ENCODE measurements around the gene AMBP.

AMBP gene

DNA sequence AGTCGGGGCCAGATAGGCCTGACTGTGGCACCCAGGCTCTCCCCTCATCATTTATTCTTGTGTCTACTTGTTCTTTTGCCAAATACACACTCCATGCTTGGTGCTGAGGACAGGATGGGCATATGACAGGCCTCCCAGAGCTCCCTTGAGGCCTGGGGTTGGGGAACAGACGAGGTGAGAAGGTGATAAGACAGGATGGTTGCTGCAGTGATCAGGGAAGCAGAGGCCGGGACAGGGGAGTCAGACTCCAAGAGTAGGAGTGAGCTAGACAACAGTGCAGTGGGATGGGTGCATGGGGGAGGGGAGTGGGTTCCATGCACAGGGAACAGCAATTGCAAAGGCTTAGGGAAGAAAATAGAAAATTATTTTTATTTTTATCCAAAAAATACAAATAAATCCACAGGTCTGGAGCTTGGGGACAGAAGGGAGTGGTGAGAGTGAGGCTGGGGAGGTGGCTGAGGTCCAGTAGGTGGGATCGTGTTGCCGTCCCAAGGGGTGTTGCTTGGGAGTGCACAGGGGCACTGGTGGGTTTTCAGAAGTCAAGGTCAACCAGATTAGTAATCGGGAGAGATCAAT is 3.4 kb upstream of the AMBP start:
- Histone ChIP-seq H3K36me3 (replicated peaks; ENCODE audit: low read depth, low read length) (no peaks in the 10 kb centered on the region), H3K4me1 (ENCODE audit: low read length) (no peaks in the 10 kb centered on the region), H4K20me1 (ENCODE audit: insufficient read depth, low read length) (no peaks in the 10 kb centered on the region), H3K79me2 (ENCODE audit: low read length) (no peaks in the 10 kb centered on the region), H3K4me2 (ENCODE audit: low read length) (no peak overlapping the region), H3K9me3 (ENCODE audit: insufficient read depth, low read length) (no peaks in the 10 kb centered on the region), H2AFZ (ENCODE audit: low read depth, low read length) (no peak overlapping the region), H3K9ac (ENCODE audit: low read length) (no peak overlapping the region), H3K27ac (ENCODE audit: low read length) (no peak overlapping the region), H3K4me3 (ENCODE audit: low read length) (no peak overlapping the region), H3K27me3 (ENCODE audit: low read depth, low read length) (no peaks in the 10 kb centered on the region)
- no peak for TF ChIP-seq EZH2phosphoT487 (IDR thresholded peaks at IDR 0.05; ENCODE audit: low read depth)
- no peak for TF ChIP-seq CTCF (IDR thresholded peaks at IDR 0.05; ENCODE audit: low read depth, low read length)

- no peaks in the 10 kb centered on the region for H3K9me3 ChIP-seq (ENCODE audit: insufficient read depth, low read length)
Observed at GRCh38 chr9:114080773-114081440, 2.8 kb upstream of the AMBP start.

DNA sequence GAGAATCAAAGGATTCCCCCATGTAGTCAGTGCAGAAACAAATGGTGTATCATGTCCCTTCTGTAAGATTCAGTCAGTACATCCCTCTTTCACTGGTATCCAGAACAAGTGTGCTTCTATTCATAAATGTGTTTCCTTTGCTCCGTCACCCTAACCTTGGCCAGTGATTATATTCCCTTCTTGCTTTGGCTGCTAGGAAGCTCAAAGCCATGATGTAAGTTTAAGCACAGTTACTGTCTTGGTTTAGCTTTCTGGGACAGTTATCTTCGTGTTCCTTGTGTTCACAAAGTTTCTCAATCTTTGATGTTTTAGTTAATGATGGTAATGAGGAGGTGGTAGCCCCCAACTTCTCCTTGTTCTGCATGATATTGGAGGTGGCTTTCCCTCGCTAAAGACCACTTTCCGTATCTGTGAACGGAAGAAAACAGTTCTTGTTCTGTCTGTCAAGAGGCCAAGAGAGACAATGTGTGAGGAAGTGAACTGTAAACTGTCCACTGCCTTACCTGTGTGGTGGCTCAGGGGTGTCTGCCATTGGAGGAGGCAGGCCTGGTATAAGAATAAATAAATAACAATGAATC is 2.2 kb upstream of the AMBP start:
- no peak overlapping the region for H3K27ac ChIP-seq (ENCODE audit: low read length)
- H3K4me2 ChIP-seq (ENCODE audit: low read length): no peak overlapping the region
- no peaks in the 10 kb centered on the region for H3K9me3 ChIP-seq (ENCODE audit: insufficient read depth, low read length)
- H3K36me3 ChIP-seq (replicated peaks; ENCODE audit: low read depth, low read length): no peaks in the 10 kb centered on the region
- H3K4me3 ChIP-seq (ENCODE audit: low read length): no peak overlapping the region
- TF ChIP-seq CTCF (IDR thresholded peaks at IDR 0.05; ENCODE audit: low read depth, low read length) (no peak), EZH2phosphoT487 (IDR thresholded peaks at IDR 0.05; ENCODE audit: low read depth) (no peak)
- H4K20me1 ChIP-seq (ENCODE audit: insufficient read depth, low read length): no peaks in the 10 kb centered on the region
- H3K4me1 ChIP-seq (ENCODE audit: low read length): no peaks in the 10 kb centered on the region
- H3K79me2 ChIP-seq (ENCODE audit: low read length): no peaks in the 10 kb centered on the region
- H3K9ac ChIP-seq (ENCODE audit: low read length): no peak overlapping the region
- H3K27me3 ChIP-seq (ENCODE audit: low read depth, low read length): peaks cover 7% of the 10 kb centered on the region
- H2AFZ ChIP-seq (ENCODE audit: low read depth, low read length): no peak overlapping the region

More at GRCh38 chr9:114080773-114081440, 2.8 kb upstream of the AMBP start:
- H3K4me3 ChIP-seq (ENCODE audit: low read length): no peak overlapping the region
- no peak overlapping the region for H3K4me2 ChIP-seq (ENCODE audit: low read length)
- TF ChIP-seq CTCF (IDR thresholded peaks at IDR 0.05; ENCODE audit: low read depth, low read length) (no peak), EZH2phosphoT487 (IDR thresholded peaks at IDR 0.05; ENCODE audit: low read depth) (no peak)
- no peaks in the 10 kb centered on the region for H3K36me3 ChIP-seq (replicated peaks; ENCODE audit: low read depth, low read length)
- H3K27me3 ChIP-seq (ENCODE audit: low read depth, low read length): peaks cover under 1% of the 10 kb centered on the region; the same call in 1 of the 2 replicates
- H4K20me1 ChIP-seq (ENCODE audit: insufficient read depth, low read length): no peaks in the 10 kb centered on the region
- no peak overlapping the region for H3K9ac ChIP-seq (ENCODE audit: low read length)
- H2AFZ ChIP-seq (ENCODE audit: low read depth, low read length): no peak overlapping the region
- no peak overlapping the region for H3K27ac ChIP-seq (ENCODE audit: low read length)
- no peaks in the 10 kb centered on the region for H3K79me2 ChIP-seq (ENCODE audit: low read length)
- H3K4me1 ChIP-seq (ENCODE audit: low read length): no peaks in the 10 kb centered on the region

- Histone ChIP-seq H3K36me3 (replicated peaks; ENCODE audit: low read depth, low read length) (no peaks in the 10 kb centered on the region), H3K4me3 (ENCODE audit: low read length) (no peak overlapping the region), H4K20me1 (ENCODE audit: insufficient read depth, low read length) (no peaks in the 10 kb centered on the region), H3K9me3 (ENCODE audit: insufficient read depth, low read length) (no peaks in the 10 kb centered on the region), H3K27ac (ENCODE audit: low read length) (no peak overlapping the region), H3K9ac (ENCODE audit: low read length) (no peak overlapping the region), H3K4me2 (ENCODE audit: low read length) (no peak overlapping the region), H3K27me3 (ENCODE audit: low read depth, low read length) (peaks cover 22% of the 10 kb centered on the region), H3K4me1 (ENCODE audit: low read length) (no peaks in the 10 kb centered on the region), H2AFZ (ENCODE audit: low read depth, low read length) (no peak overlapping the region), H3K79me2 (ENCODE audit: low read length) (no peaks in the 10 kb centered on the region)
- TF ChIP-seq CTCF (IDR thresholded peaks at IDR 0.05; ENCODE audit: low read depth, low read length) (no peak), EZH2phosphoT487 (IDR thresholded peaks at IDR 0.05; ENCODE audit: low read depth) (no peak)
Observed at GRCh38 chr9:114078781-114079156, 669 bp upstream of the AMBP start.
